Gastrocnemius medialis (tissue), 4 donors: ENCODE data around the gene MYD88. TPM values are rescaled to one million over a fixed set of nuclear protein-coding genes. Genes with fewer than 3 reads are reported as not detected.
A peak's percentile ranks its signal among the peaks of the same experiment; 100 is the strongest.

Experiments
- ATAC-seq, 2 donors: fragments of 150-250 bp; one replicate each; pipeline ENCODE4 v1.9.1; 2016
- DNase-seq, 2 donors: peaks; one replicate each; pipeline ENCODE4 v3.0.0-alpha.2; 2019
- H3K27ac ChIP-seq, 4 donors: fragments of 200-600 bp; sonication (generic); 1 replicate in 1 of 4; 2 replicates in 3 of 4; pipeline ENCODE4 v1.5.1; 2016 to 2018; ENCODE audit warnings: mild to moderate bottlenecking in 2 of 4, moderate library complexity in 1 of 4
- H3K27me3 ChIP-seq, 3 donors: fragments of 200-600 bp; sonication (generic) in 2 of 3; 1 replicate in 1 of 3; 2 replicates in 2 of 3; pipeline versions ENCODE4 v1.5.1 to v1.6.0; 2016 to 2019; ENCODE audit warnings: mild to moderate bottlenecking in 1 of 3, moderate library complexity in 1 of 3
- H3K36me3 ChIP-seq, 2 donors: fragments of 200-600 bp; sonication (generic) in 1 of 2; one replicate each; pipeline ENCODE4 v1.5.1; 2017 to 2018
- H3K4me1 ChIP-seq, 2 donors: fragments of 200-600 bp; sonication (generic) in 1 of 2; one replicate each; pipeline ENCODE4 v1.5.1; 2016 to 2017; ENCODE audit warnings: mild to moderate bottlenecking in 2 of 2
- H3K4me3 ChIP-seq, 4 donors: fragments of 200-600 bp; sonication (generic) in 3 of 4; 1 replicate in 1 of 4; 2 replicates in 3 of 4; pipeline ENCODE4 v1.5.1; 2016 to 2019; ENCODE audit warnings: mild to moderate bottlenecking in 2 of 4
- H3K9me3 ChIP-seq, 3 donors: fragments of 200-600 bp; sonication (generic) in 2 of 3; 1 replicate in 1 of 3; 2 replicates in 2 of 3; pipeline ENCODE4 v1.5.1; 2016 to 2019
- POLR2A ChIP-seq, 2 donors: fragments of 450-650 bp; IDR thresholded peaks; one replicate each; pipeline ENCODE4 v1.6.1; 2017; ENCODE audit warnings: antibody characterized with exemption in 2 of 2, mild to moderate bottlenecking in 2 of 2, moderate library complexity in 2 of 2
- in situ Hi-C, 4 donors: fragments of 200-750 bp; cut with MboI; loops; one replicate each; pipeline versions ENCODE4 v1.15.0 to v1.8.0; 2017; ENCODE audit warnings: low sequenced_read_pairs in 4 of 4
- intact Hi-C: fragments of 100-400 bp; cut with DNase I; formaldehyde crosslinking; loops from one replicate; pipeline ENCODE4 v1.15.1; 2023; ENCODE audit warnings: low total_unique reads
- total RNA-seq, 4 donors: library from RNA; depleted of rRNA; stranded (reverse); fragments of >200 nt; gene quantifications; one replicate each; pipeline versions ENCODE4 v1.1.0 to v1.2.3, GENCODE V29; 2016
- TF ChIP-seq, protein P1 (sequence below), 5 experiments: fragments of 450-650 bp in 3 of 5; fragments of 200-600 bp in 2 of 5; sonication (generic) in 2 of 5; IDR thresholded peaks in 4 of 5; conservative IDR thresholded peaks in 1 of 5; 1 replicate in 4 of 5; 2 replicates in 1 of 5; pipeline ENCODE4 v1.5.1; 2016 to 2019; ENCODE audit warnings: antibody characterized with exemption in 5 of 5, mild to moderate bottlenecking in 3 of 5, moderate library complexity in 3 of 5

The MYD88 gene
- total RNA-seq, 4 donors from 2014 or later = 2.1 to 6.6 (median 3.3) TPM

DNA sequence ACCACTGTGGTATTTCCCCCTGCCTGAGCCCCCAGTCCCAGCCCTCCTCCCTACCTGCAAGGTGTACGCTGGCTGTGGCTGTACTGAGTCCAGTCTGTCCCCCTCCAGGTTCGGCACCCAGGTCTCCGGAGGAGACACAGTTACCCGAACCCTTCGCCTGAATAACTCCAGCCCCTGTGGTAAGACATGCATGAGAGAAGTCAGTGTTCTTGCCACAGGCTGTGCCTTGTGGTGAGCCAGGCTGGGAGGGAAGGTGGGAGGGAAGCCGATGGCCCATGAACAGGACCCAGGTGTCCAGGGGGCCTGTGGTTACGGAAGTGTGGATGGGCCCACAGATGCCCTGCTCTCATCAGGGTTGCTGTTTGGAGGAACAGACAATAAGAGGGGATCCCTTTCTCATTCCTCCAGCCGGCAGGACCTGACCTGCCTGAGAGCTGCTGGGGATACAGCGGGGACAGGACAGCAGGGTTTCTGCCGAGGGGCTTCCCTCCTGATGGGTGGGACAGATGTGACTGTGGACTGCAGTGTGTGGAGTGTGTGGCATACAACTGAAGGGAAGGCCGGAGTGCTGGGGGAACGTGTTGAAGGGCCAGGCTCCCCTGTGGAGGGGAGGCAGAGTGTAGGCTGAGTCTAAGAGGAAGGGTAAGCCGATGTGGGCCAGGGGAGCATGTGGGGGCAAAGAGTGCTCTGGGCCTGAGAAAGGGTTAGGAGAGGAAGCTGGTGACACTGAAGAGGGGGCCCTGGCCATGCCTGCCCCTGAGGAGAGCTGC lies 23.4 kb upstream of the MYD88 start:
- no peak overlapping the region for H3K4me3 ChIP-seq
- no peaks in the 10 kb centered on the region for H3K4me1 ChIP-seq
- DNase-seq (no peak), ATAC-seq (no peak)
- no peaks in the 10 kb centered on the region for H3K9me3 ChIP-seq
- intact Hi-C loops (no loop called here), in situ Hi-C loops (no loop called here)
- H3K36me3 ChIP-seq = no peaks in the 10 kb centered on the region
- H3K27me3 ChIP-seq = no peaks in the 10 kb centered on the region
- H3K27ac ChIP-seq = no peak overlapping the region
- TF ChIP-seq, protein P1, sequence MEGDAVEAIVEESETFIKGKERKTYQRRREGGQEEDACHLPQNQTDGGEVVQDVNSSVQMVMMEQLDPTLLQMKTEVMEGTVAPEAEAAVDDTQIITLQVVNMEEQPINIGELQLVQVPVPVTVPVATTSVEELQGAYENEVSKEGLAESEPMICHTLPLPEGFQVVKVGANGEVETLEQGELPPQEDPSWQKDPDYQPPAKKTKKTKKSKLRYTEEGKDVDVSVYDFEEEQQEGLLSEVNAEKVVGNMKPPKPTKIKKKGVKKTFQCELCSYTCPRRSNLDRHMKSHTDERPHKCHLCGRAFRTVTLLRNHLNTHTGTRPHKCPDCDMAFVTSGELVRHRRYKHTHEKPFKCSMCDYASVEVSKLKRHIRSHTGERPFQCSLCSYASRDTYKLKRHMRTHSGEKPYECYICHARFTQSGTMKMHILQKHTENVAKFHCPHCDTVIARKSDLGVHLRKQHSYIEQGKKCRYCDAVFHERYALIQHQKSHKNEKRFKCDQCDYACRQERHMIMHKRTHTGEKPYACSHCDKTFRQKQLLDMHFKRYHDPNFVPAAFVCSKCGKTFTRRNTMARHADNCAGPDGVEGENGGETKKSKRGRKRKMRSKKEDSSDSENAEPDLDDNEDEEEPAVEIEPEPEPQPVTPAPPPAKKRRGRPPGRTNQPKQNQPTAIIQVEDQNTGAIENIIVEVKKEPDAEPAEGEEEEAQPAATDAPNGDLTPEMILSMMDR (IDR thresholded peaks at IDR 0.05 in 4 of 5, conservative IDR thresholded peaks at IDR 0.05 in 1 of 5) = no peak

DNA sequence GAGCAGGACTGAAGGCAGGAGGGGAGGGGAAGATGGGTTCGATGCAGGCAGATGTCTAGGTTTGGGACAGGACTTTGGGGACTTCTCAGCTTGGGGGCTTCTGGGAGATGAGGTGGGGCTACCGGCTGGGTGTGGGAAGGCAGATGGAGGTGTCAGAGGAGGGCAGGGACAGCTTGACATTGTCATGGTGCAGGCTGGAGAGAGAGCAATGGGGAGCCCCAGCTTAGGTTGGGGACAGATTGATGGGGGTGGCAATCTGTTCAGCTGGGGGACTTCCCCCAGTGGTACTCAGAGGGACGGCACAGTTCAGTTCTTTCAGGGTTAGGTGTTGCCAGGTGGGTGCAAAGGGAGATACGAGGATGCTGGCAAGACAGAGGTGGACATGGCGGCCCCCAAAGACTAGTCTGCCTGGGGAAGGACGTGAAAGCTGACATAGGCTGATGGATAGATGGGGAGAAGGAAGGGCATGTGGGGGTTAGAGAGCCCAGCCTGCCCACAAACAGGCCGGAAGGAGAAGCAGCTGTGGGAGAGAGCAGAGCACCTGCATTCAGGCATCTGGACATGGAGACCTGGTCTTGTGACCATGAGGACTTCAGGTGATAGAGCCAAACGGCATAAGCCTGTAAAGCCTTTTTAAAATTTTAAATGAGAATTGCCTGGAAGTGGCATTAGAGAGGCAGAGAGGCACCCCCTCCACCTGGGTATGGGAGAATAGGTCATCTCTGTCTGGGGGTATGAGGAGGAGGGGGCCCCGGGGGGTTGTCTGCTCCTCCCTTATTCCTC lies 22.6 kb upstream of the MYD88 start:
- Histone ChIP-seq H3K4me3 (no peak overlapping the region), H3K27me3 (no peaks in the 10 kb centered on the region), H3K27ac (no peak overlapping the region), H3K36me3 (peaks cover 0 to 4% of the 10 kb centered on the region in 2 donors), H3K9me3 (no peaks in the 10 kb centered on the region), H3K4me1 (no peaks in the 10 kb centered on the region)
- intact Hi-C loops = no loop called here
- DNase-seq (no peak), ATAC-seq (no peak)
- in situ Hi-C loops = no loop called here
- TF ChIP-seq POLR2A (IDR thresholded peaks at IDR 0.05) = no peak
- TF ChIP-seq, protein P1 (IDR thresholded peaks at IDR 0.05 in 4 of 5, conservative IDR thresholded peaks at IDR 0.05 in 1 of 5) = no peak

DNA sequence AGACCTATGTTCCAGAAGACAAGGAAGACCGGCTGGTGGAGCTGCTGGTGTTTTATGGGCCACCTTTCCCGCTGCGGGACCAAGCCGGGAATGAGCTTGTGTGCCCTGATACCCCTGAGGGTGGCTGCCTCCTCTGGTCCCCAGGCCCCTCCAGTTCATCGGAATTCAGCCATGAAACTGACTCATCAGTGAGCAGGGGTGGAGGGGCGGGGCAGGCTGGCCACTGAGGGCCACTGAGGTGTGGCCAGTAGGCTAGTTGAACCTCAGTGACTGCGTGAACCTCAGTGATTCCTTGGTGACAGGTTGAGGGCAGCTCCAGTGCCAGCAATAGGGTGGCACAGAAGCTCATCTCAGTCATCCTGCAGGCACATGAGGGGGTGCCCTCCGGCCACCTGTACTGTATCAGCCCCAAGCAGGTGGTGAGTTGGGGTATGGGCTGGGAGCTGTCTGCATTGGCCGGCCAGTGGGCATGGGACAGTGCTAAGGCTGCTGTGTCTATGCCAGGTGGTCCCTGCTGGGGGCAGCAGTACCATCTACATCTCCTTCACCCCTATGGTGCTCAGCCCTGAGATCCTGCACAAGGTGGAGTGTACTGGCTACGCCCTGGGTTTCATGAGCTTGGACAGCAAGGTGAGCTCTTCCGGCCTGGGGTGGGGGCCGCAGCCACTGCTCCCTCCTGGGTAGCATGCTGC lies 21.8 kb upstream of the MYD88 start:
- no peaks in the 10 kb centered on the region for H3K27me3 ChIP-seq
- TF ChIP-seq POLR2A (IDR thresholded peaks at IDR 0.05) = no peak
- TF ChIP-seq, protein P1 (IDR thresholded peaks at IDR 0.05 in 4 of 5, conservative IDR thresholded peaks at IDR 0.05 in 1 of 5) = no peak
- ATAC-seq = no peak
- no peak overlapping the region for H3K4me3 ChIP-seq
- intact Hi-C loops (no loop called here), in situ Hi-C loops (no loop called here)
- H3K9me3 ChIP-seq = no peaks in the 10 kb centered on the region
- peaks cover 0 to 11% of the 10 kb centered on the region in 2 donors for H3K36me3 ChIP-seq
- peak in 1 of 2 donors; percentile 4 for DNase-seq
- no peak overlapping the region for H3K27ac ChIP-seq
- H3K4me1 ChIP-seq = no peaks in the 10 kb centered on the region

DNA sequence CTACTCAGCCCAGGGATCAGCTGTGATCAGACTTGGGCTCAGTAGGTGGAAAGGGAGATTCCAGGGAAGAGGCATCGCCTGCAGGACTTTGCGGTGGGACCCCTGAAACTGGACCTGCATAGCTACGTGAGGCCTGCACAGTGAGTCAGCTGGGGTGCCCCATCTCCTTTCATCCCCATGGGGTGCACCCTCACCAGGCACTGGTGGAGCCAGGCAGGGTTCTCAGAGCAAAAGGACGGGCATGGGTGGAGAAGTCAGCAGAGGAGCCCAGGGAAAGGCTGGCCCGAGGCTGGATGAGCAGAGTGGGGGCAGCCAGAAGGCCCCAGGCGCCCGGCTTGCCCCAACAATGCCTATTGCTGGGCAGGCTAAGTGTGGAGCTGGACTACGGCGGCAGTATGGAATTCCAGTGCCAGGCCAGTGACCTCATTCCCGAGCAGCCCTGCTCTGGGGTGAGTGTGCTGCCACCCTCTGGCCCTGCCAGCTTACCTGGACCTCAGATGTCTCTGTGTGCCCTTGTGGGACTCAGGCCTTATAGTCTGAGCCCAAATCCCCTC lies 21.2 kb upstream of the MYD88 start:
- Histone ChIP-seq H3K9me3 (no peaks in the 10 kb centered on the region), H3K4me3 (no peak overlapping the region), H3K27ac (no peak overlapping the region), H3K36me3 (peaks cover 0 to 18% of the 10 kb centered on the region in 2 donors), H3K4me1 (no peaks in the 10 kb centered on the region), H3K27me3 (no peaks in the 10 kb centered on the region)
- peak in 1 of 2 donors; percentile 18 for DNase-seq
- intact Hi-C loops = no loop called here
- TF ChIP-seq, protein P1 (IDR thresholded peaks at IDR 0.05 in 4 of 5, conservative IDR thresholded peaks at IDR 0.05 in 1 of 5) = no peak
- no peak for TF ChIP-seq POLR2A (IDR thresholded peaks at IDR 0.05)
- in situ Hi-C loops = no loop called here
- no peak for ATAC-seq
